CD4-positive, CD25-positive, alpha-beta regulatory T cell (primary cell): ENCODE data around the gene C19orf67. TPM values are rescaled to one million over a fixed set of nuclear protein-coding genes. Genes with fewer than 3 reads are reported as not detected.

Experiments used
- polyA plus RNA-seq, 4 donors: library from polyadenylated mRNA; unstranded; fragments of 300-500 nt; fragmentation: Illumina TruSeq; gene quantifications; one replicate each; pipeline ENCODE4 v1.2.3, GENCODE V29; 2021
- total RNA-seq: library from RNA; stranded (reverse); gene quantifications from one replicate; pipeline ENCODE4 v1.2.3, GENCODE V29; 2022

C19orf67 gene
- total and polyA plus RNA-seq, 5 donors from 2014 or later: not detected

Other genes starting within 250 kb of the C19orf67 start
- gene NANOS3, start 208.6 kb downstream of the C19orf67 start, total RNA-seq: not detected
- not detected for gene NANOS3, start 208.6 kb downstream of the C19orf67 start, polyA plus RNA-seq
- 1.7 TPM for gene BRME1, start 179.7 kb downstream of the C19orf67 start, total RNA-seq
- gene BRME1, start 179.7 kb downstream of the C19orf67 start, polyA plus RNA-seq: under 1 TPM in 3 of 4 donors, not detected in 1; 0.24 to 0.63 (median 0.53) TPM
- 35.0 TPM for gene CC2D1A, start 179.6 kb downstream of the C19orf67 start, total RNA-seq
- 1 to 10 TPM; 3.7 to 4.9 (median 4.2) TPM for gene CC2D1A, start 179.6 kb downstream of the C19orf67 start, polyA plus RNA-seq
- not detected for gene PODNL1, start 147.4 kb downstream of the C19orf67 start, total RNA-seq
- gene PODNL1, start 147.4 kb downstream of the C19orf67 start, polyA plus RNA-seq: under 1 TPM in 1 of 4 donors, not detected in 3; 0.52 TPM
- 82.9 TPM for gene DCAF15, start 133.3 kb downstream of the C19orf67 start, total RNA-seq
- 1 to 10 TPM; 5.3 to 7.5 (median 5.9) TPM for gene DCAF15, start 133.3 kb downstream of the C19orf67 start, polyA plus RNA-seq
- gene RFX1, start 79.5 kb downstream of the C19orf67 start, total RNA-seq: 23.2 TPM
- gene RFX1, start 79.5 kb downstream of the C19orf67 start, polyA plus RNA-seq: 1 to 10 TPM in 2 of 4 donors, under 1 TPM in 2; 0.48 to 1.6 (median 0.83) TPM
- gene RLN3, start 57.6 kb downstream of the C19orf67 start, total RNA-seq: not detected
- under 1 TPM in 1 of 4 donors, not detected in 3; 0.55 TPM for gene RLN3, start 57.6 kb downstream of the C19orf67 start, polyA plus RNA-seq
- 51.9 TPM for gene IL27RA, start 54.0 kb downstream of the C19orf67 start, total RNA-seq
- gene IL27RA, start 54.0 kb downstream of the C19orf67 start, polyA plus RNA-seq: 10 to 100 TPM; 71.2 to 78.4 (median 74.6) TPM
- gene PALM3, start 23.7 kb downstream of the C19orf67 start, total RNA-seq: not detected
- gene PALM3, start 23.7 kb downstream of the C19orf67 start, polyA plus RNA-seq: not detected
- 0.91 TPM for gene MISP3, start 13.0 kb downstream of the C19orf67 start, total RNA-seq
- under 1 TPM in 3 of 4 donors, not detected in 1; 0.22 to 0.64 (median 0.44) TPM for gene MISP3, start 13.0 kb downstream of the C19orf67 start, polyA plus RNA-seq
- gene SAMD1, start 5.0 kb upstream of the C19orf67 start, total RNA-seq: 24.1 TPM
- gene SAMD1, start 5.0 kb upstream of the C19orf67 start, polyA plus RNA-seq: 1 to 10 TPM in 2 of 4 donors, under 1 TPM in 2; 0.80 to 1.4 (median 1.0) TPM
- 40.2 TPM for gene PRKACA, start 32.0 kb upstream of the C19orf67 start, total RNA-seq
- 1 to 10 TPM in 2 of 4 donors, under 1 TPM in 2; 0.47 to 1.8 (median 1.00) TPM for gene PRKACA, start 32.0 kb upstream of the C19orf67 start, polyA plus RNA-seq
- 4.6 TPM for gene ASF1B, start 50.8 kb upstream of the C19orf67 start, total RNA-seq
- gene ASF1B, start 50.8 kb upstream of the C19orf67 start, polyA plus RNA-seq: 10 to 100 TPM in 1 of 4 donors, 1 to 10 TPM in 3; 6.2 to 10.1 (median 8.7) TPM
- gene ADGRL1, start 120.4 kb upstream of the C19orf67 start, total RNA-seq: 8.2 TPM
- under 1 TPM in 3 of 4 donors, not detected in 1; 0.21 to 0.40 (median 0.29) TPM for gene ADGRL1, start 120.4 kb upstream of the C19orf67 start, polyA plus RNA-seq